D721Med (cell line): ENCODE data around the gene GAREM1.

Source experiments
- DNase-seq: peaks from one replicate; pipeline ENCODE4 v3.0.0; 2011; ENCODE audit warnings: low spot score; ENCODE audit not compliant: insufficient read length
- FAIRE-seq: peaks from 2 replicates; lab custom pipeline; 2011; peaks lifted over from hg19 to GRCh38; lab: Jason Lieb, UNC
- CTCF ChIP-seq: IDR thresholded peaks from 2 replicates; pipeline ENCODE4 v1.5.1; 2012; ENCODE audit warnings: mild to moderate bottlenecking, control low read depth; ENCODE audit not compliant: insufficient read depth; ENCODE audit errors: missing control alignments

The GAREM1 gene

GRCh38 chr18:32425466-32425865, 45.2 kb downstream of the GAREM1 start:
- DNase-seq (no peak), FAIRE-seq (peak; percentile 84)
- TF ChIP-seq CTCF, result no peak

GRCh38 chr18:32424696-32425095, 46.0 kb downstream of the GAREM1 start:
- DNase-seq (no peak), FAIRE-seq (peak; percentile 78)
- no peak for TF ChIP-seq CTCF

GRCh38 chr18:32422978-32423740, 47.5 kb downstream of the GAREM1 start:
- FAIRE-seq (peak; percentile 95), DNase-seq (no peak)
- TF ChIP-seq CTCF, result no peak

GRCh38 chr18:32422201-32422600, 48.5 kb downstream of the GAREM1 start:
- FAIRE-seq, result peak; percentile 60
- DNase-seq, result no peak
- no peak for TF ChIP-seq CTCF

- FAIRE-seq, result no peak
- no peak for DNase-seq
- no peak for TF ChIP-seq CTCF
These were observed 50.5 kb downstream of the GAREM1 start for GRCh38 chr18:32420084-32420750.

- FAIRE-seq, result peak; percentile 84
- no peak for TF ChIP-seq CTCF
- DNase-seq, result no peak
These were observed 52.5 kb downstream of the GAREM1 start for GRCh38 chr18:32418148-32418547.

- TF ChIP-seq CTCF, result no peak
- FAIRE-seq (peak; percentile 56), DNase-seq (no peak)
These were observed 65.1 kb downstream of the GAREM1 start for GRCh38 chr18:32405588-32405987.
